Measurements from ENCODE around the gene GHRL. TPM values are rescaled to one million over a fixed set of nuclear protein-coding genes. Genes with fewer than 3 reads are reported as not detected.
A peak's percentile ranks its signal among the peaks of the same experiment; 100 is the strongest.

The GHRL gene
- total RNA-seq, 2 experiments from 2014 or later, result 0.32 to 0.42 TPM

DNA sequence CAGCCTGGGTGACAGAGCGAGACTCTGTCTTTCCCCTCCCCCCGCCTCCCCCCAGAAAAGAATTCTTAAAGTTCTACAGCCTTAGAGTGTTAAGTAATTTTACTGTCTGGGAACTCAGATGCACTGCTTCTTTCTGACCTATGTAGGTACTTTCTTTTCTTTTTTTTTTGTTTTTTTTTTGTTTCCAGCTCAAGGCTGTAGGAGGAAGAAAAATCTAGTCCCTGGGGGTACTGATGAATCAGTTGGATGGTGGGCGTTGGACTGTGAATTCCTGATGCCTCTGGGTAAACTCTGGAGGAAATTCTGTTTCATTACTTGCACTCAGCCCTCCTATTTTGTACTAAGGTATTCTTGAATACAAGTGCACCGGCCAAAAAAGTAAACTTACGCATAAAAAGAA is 10.8 kb downstream of the GHRL start:
- peaks cover 84% of the 10 kb centered on the region for H3K36me3 ChIP-seq (ENCODE audit: insufficient read depth, low read length)
- no peaks in the 10 kb centered on the region for H3K9me3 ChIP-seq (ENCODE audit: low read length)
- TF ChIP-seq, protein P1, sequence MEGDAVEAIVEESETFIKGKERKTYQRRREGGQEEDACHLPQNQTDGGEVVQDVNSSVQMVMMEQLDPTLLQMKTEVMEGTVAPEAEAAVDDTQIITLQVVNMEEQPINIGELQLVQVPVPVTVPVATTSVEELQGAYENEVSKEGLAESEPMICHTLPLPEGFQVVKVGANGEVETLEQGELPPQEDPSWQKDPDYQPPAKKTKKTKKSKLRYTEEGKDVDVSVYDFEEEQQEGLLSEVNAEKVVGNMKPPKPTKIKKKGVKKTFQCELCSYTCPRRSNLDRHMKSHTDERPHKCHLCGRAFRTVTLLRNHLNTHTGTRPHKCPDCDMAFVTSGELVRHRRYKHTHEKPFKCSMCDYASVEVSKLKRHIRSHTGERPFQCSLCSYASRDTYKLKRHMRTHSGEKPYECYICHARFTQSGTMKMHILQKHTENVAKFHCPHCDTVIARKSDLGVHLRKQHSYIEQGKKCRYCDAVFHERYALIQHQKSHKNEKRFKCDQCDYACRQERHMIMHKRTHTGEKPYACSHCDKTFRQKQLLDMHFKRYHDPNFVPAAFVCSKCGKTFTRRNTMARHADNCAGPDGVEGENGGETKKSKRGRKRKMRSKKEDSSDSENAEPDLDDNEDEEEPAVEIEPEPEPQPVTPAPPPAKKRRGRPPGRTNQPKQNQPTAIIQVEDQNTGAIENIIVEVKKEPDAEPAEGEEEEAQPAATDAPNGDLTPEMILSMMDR (conservative IDR thresholded peaks at IDR 0.05; ENCODE audit: low read length), result no peak
- TF ChIP-seq EZH2phosphoT487 (IDR thresholded peaks at IDR 0.05; ENCODE audit: borderline replicate concordance, low read depth, low read length), result no peak
- ChIA-PET POLR2A (interaction anchor here (0.7 kb wide), 1 partner anchor 14 kb away, joined by 3 read pairs; no protein-coding TSS in a partner anchor), CTCF (ENCODE audit: unreplicated experiment) (no interaction called here)
- peaks cover 11% of the 10 kb centered on the region; the same call in 1 of the 2 replicates for H3K79me2 ChIP-seq (ENCODE audit: insufficient read depth, low read depth, low read length)
- no peak overlapping the region for H2AFZ ChIP-seq (ENCODE audit: low read length)
- no peak overlapping the region for H3K4me2 ChIP-seq (ENCODE audit: low read length)
- no peaks in the 10 kb centered on the region; the same call in 1 of the 2 replicates for H4K20me1 ChIP-seq (ENCODE audit: insufficient read depth, low read length)
- no peak overlapping the region for H3K27ac ChIP-seq (ENCODE audit: low read depth, low read length, poor library complexity, severe bottlenecking)
- intact Hi-C loops (cut with micrococcal nuclease; ENCODE audit: unreplicated experiment), result no loop called here
- no peaks in the 10 kb centered on the region for H3K9me2 ChIP-seq (ENCODE audit: insufficient read depth, low read length)
- no peak for DNase-seq (ENCODE audit: low spot score)
- no peaks in the 10 kb centered on the region for H3K4me1 ChIP-seq (ENCODE audit: insufficient read depth, low read length, poor library complexity, severe bottlenecking)
- no peak overlapping the region for H3K4me3 ChIP-seq (ENCODE audit: low read depth, low read length, poor library complexity, severe bottlenecking)
- no TSS peak for BruUV-seq (replicated peaks)

DNA sequence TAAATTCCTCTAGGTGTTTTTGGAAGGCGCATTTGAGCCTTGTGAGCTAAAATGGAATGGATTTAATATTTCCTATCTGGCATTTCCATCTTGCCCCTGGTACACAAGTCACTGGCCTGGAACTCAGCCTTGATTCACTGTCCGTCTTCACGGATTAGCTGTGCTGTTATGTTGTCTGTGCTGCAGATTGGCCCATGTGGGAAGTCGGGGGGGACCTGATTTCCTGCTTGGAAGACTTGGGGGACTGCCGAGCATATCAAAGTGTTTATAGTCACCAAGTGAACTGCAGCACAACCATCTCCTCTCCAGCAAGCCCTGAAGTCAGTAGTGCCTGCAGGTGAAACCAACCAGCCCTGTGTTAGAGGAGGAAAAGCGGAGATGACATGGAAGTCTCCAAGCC is 12.2 kb downstream of the GHRL start:
- Histone ChIP-seq H3K4me2 (ENCODE audit: low read length) (no peak overlapping the region), H3K9me3 (ENCODE audit: low read length) (no peaks in the 10 kb centered on the region), H3K4me3 (ENCODE audit: low read depth, low read length, poor library complexity, severe bottlenecking) (no peak overlapping the region), H4K20me1 (ENCODE audit: insufficient read depth, low read length) (no peaks in the 10 kb centered on the region; the same call in 1 of the 2 replicates), H3K27ac (ENCODE audit: low read depth, low read length, poor library complexity, severe bottlenecking) (no peak overlapping the region), H3K79me2 (ENCODE audit: insufficient read depth, low read depth, low read length) (peaks cover 25% of the 10 kb centered on the region), H3K9me2 (ENCODE audit: insufficient read depth, low read length) (no peaks in the 10 kb centered on the region), H3K36me3 (ENCODE audit: insufficient read depth, low read length) (peaks cover 85% of the 10 kb centered on the region), H3K4me1 (ENCODE audit: insufficient read depth, low read length, poor library complexity, severe bottlenecking) (no peaks in the 10 kb centered on the region), H2AFZ (ENCODE audit: low read length) (no peak overlapping the region)
- intact Hi-C loops (cut with micrococcal nuclease; ENCODE audit: unreplicated experiment), result no loop called here
- DNase-seq (ENCODE audit: low spot score), result no peak
- no peak for TF ChIP-seq EZH2phosphoT487 (IDR thresholded peaks at IDR 0.05; ENCODE audit: borderline replicate concordance, low read depth, low read length)
- TF ChIP-seq, protein P1 (conservative IDR thresholded peaks at IDR 0.05; ENCODE audit: low read length), result 0 out of 2 replicates have a peak, but pooled peaks have one; percentile 1
- POLR2A ChIA-PET, result interaction anchor here (0.6 kb wide), 2 partner anchors 11 to 149 kb away, joined by 3 read pairs; no protein-coding TSS in a partner anchor
- no TSS peak for BruUV-seq (replicated peaks)
- CTCF ChIA-PET (ENCODE audit: unreplicated experiment), result no interaction called here

DNA sequence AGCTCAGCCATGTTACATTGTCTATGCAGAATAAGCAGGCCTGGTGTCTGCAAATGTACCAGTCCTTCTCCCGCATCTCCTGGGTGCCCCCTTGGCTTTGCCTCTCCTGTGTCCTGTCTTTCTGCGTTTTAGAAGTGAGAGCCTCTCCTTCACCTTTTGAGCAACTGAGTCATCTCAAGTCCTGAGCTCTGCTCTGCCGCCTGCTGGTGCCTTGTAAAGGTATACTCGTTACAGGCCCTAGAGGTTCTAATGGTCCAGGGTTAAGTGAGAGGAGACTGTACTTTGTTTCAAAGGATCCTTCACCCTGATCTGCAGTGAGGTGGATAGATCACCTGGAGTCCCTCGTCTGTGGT is 12.6 kb downstream of the GHRL start:
- Histone ChIP-seq H4K20me1 (ENCODE audit: insufficient read depth, low read length) (no peaks in the 10 kb centered on the region; the same call in 1 of the 2 replicates), H3K36me3 (ENCODE audit: insufficient read depth, low read length) (peaks cover 89% of the 10 kb centered on the region), H2AFZ (ENCODE audit: low read length) (no peak overlapping the region), H3K27ac (ENCODE audit: low read depth, low read length, poor library complexity, severe bottlenecking) (no peak overlapping the region), H3K9me3 (ENCODE audit: low read length) (no peaks in the 10 kb centered on the region), H3K9me2 (ENCODE audit: insufficient read depth, low read length) (no peaks in the 10 kb centered on the region), H3K4me1 (ENCODE audit: insufficient read depth, low read length, poor library complexity, severe bottlenecking) (no peaks in the 10 kb centered on the region), H3K79me2 (ENCODE audit: insufficient read depth, low read depth, low read length) (peaks cover 29% of the 10 kb centered on the region), H3K4me2 (ENCODE audit: low read length) (no peak overlapping the region), H3K4me3 (ENCODE audit: low read depth, low read length, poor library complexity, severe bottlenecking) (no peak overlapping the region)
- DNase-seq (ENCODE audit: low spot score), result peak; percentile 35
- ChIA-PET CTCF (ENCODE audit: unreplicated experiment) (no interaction called here), POLR2A (interaction anchor here (0.6 kb wide), 1 partner anchor 397 kb away, joined by 5 read pairs; no protein-coding TSS in a partner anchor)
- intact Hi-C loops (cut with micrococcal nuclease; ENCODE audit: unreplicated experiment), result no loop called here
- no TSS peak for BruUV-seq (replicated peaks)
- TF ChIP-seq, protein P1 (conservative IDR thresholded peaks at IDR 0.05; ENCODE audit: low read length), result peak; percentile 72
- no peak for TF ChIP-seq EZH2phosphoT487 (IDR thresholded peaks at IDR 0.05; ENCODE audit: borderline replicate concordance, low read depth, low read length)
